Measurements from ENCODE around the gene FBXL17.
"Not testable (repeated sequence)": the region's sequence is repeated elsewhere in the genome, so short reads cannot be mapped to it uniquely, and the experiment has no call there.

Gene FBXL17

GRCh38 chr5:108303086-108303485 lies 78.8 kb downstream of the FBXL17 start:
- no peak for DNase-seq

GRCh38 chr5:108297042-108297601 lies 84.8 kb downstream of the FBXL17 start:
- DNase-seq = no peak

GRCh38 chr5:108295578-108296368 lies 86.1 kb downstream of the FBXL17 start:
- DNase-seq = no peak

- DNase-seq = no peak
These were observed 100.8 kb downstream of the FBXL17 start for GRCh38 chr5:108280960-108281569.

- DNase-seq = no peak
These were observed 101.7 kb downstream of the FBXL17 start for GRCh38 chr5:108280248-108280647.

GRCh38 chr5:108278285-108279240 lies 103.3 kb downstream of the FBXL17 start:
- DNase-seq = no peak

- no peak for DNase-seq
These were observed 105.5 kb downstream of the FBXL17 start for GRCh38 chr5:108276187-108277050.

GRCh38 chr5:108274080-108274479 lies 107.8 kb downstream of the FBXL17 start:
- not testable (repeated sequence) for DNase-seq

GRCh38 chr5:108271127-108271526 lies 110.8 kb downstream of the FBXL17 start:
- no peak for DNase-seq

GRCh38 chr5:108266242-108266641 lies 115.7 kb downstream of the FBXL17 start:
- DNase-seq = no peak

GRCh38 chr5:108264533-108264932 lies 117.4 kb downstream of the FBXL17 start:
- DNase-seq = no peak

- DNase-seq = no peak
These were observed 118.6 kb downstream of the FBXL17 start for GRCh38 chr5:108263338-108263737.

GRCh38 chr5:108260858-108261170 lies 121.1 kb downstream of the FBXL17 start:
- no peak for DNase-seq

GRCh38 chr5:108260117-108260857 lies 121.6 kb downstream of the FBXL17 start:
- peak; percentile 50 for DNase-seq

- no peak for DNase-seq
These were observed 122.6 kb downstream of the FBXL17 start for GRCh38 chr5:108259306-108259705.

- DNase-seq = no peak
These were observed 123.9 kb downstream of the FBXL17 start for GRCh38 chr5:108257996-108258395.

GRCh38 chr5:108255468-108255867 lies 126.4 kb downstream of the FBXL17 start:
- no peak for DNase-seq

GRCh38 chr5:108251350-108251749 lies 130.5 kb downstream of the FBXL17 start:
- no peak for DNase-seq

- DNase-seq = no peak
These were observed 132.0 kb downstream of the FBXL17 start for GRCh38 chr5:108249785-108250426.

GRCh38 chr5:108249095-108249784 lies 132.7 kb downstream of the FBXL17 start:
- no peak for DNase-seq
